K562 (cell line): ENCODE data around the gene HTR4. TPM values are rescaled to one million over a fixed set of nuclear protein-coding genes. Genes with fewer than 3 reads are reported as not detected.

Experiments
- ATAC-seq: fragments of 200-7000 bp; cut with Tn5 transposase; 3 replicates; pipeline ENCODE4 v1.9.1; 2020; ENCODE audit warnings: moderate library complexity
- BruUV-seq: library from RNA; stranded (reverse); fragments of 400-500 nt; replicated peaks from 2 replicates; lab custom pipeline; 2021; lab: Mats Ljungman, UMichigan
- CTCF ChIA-PET: fragments of 300-600 bp; formaldehyde crosslinking; extraction: SDS; loops from one replicate; lab custom pipeline; 2021; ENCODE audit warnings: low intra/inter-chr PET ratio; lab: Yijun Ruan, JAX
- POLR2A ChIA-PET: fragments of 300-600, 350-650 bp; sonication (Branson Sonifier 250); formaldehyde crosslinking; extraction: SDS; loops from one replicate; lab custom pipeline; 2021; ENCODE audit warnings: antibody characterized with exemption, inconsistent platforms; lab: Yijun Ruan, JAX
- DNase-seq, 4 experiments: peaks; one replicate each; pipeline versions ENCODE4 v3.0.0 to v3.0.0-alpha.2; 2011 to 2018; ENCODE audit warnings: low spot score in 3 of 4, mixed read lengths in 3 of 4; ENCODE audit errors: extremely low read depth in 1 of 4
- FAIRE-seq: peaks from 2 replicates; lab custom pipeline; 2011; peaks lifted over from hg19 to GRCh38; lab: Jason Lieb, UNC
- H2AFZ ChIP-seq: 2 replicates; pipeline ENCODE4 v1.6.0; 2011; ENCODE audit warnings: low read depth, low read length, control low read depth, inconsistent platforms
- H3K27ac ChIP-seq: fragments of 200-600 bp; 3 replicates; pipeline ENCODE4 v1.8.0; 2011; ENCODE audit warnings: low read depth, mild to moderate bottlenecking, control low read depth, inconsistent platforms, low read length, moderate library complexity, mixed read lengths; ENCODE audit errors: extremely low read depth
- H3K27me3 ChIP-seq, 2 experiments: fragments of 300-600 bp in 1 of 2; 2 replicates in 1 of 2; 3 replicates in 1 of 2; pipeline versions ENCODE4 v1.6.0 to v1.8.0; 2011; ENCODE audit warnings: inconsistent platforms in 2 of 2, low read length in 2 of 2, mild to moderate bottlenecking in 1 of 2, mixed read lengths in 1 of 2, moderate library complexity in 1 of 2; ENCODE audit not compliant: control insufficient read depth in 2 of 2, insufficient read depth in 2 of 2
- H3K36me3 ChIP-seq: fragments of 300-600 bp; 3 replicates; pipeline ENCODE4 v1.8.0; 2011; ENCODE audit warnings: mild to moderate bottlenecking, low read length, inconsistent platforms; ENCODE audit not compliant: control insufficient read depth, insufficient read depth
- H3K4me1 ChIP-seq, 2 experiments: fragments of 200-600 bp in 1 of 2; replicated peaks in 1 of 2; 2 replicates in 1 of 2; 3 replicates in 1 of 2; pipeline versions ENCODE4 v1.5.1 to v1.8.0; 2011; ENCODE audit warnings: inconsistent platforms in 2 of 2, low read length in 2 of 2, mild to moderate bottlenecking in 1 of 2, mixed read lengths in 1 of 2, moderate library complexity in 1 of 2; ENCODE audit not compliant: control insufficient read depth in 2 of 2, insufficient read depth in 2 of 2
- H3K4me2 ChIP-seq: 2 replicates; pipeline ENCODE4 v1.6.1; 2011; ENCODE audit warnings: low read length, control low read depth, inconsistent platforms, mixed read lengths; ENCODE audit not compliant: insufficient read depth
- H3K4me3 ChIP-seq: fragments of 200-600 bp; sonication (generic), shearing (Covaris generic); 2 replicates; pipeline ENCODE4 v1.5.1; 2016; ENCODE audit warnings: control low read depth, inconsistent platforms
- H3K79me2 ChIP-seq: fragments of 200-600 bp; 3 replicates; pipeline ENCODE4 v1.8.0; 2011; ENCODE audit warnings: low read length, inconsistent platforms; ENCODE audit not compliant: control insufficient read depth, insufficient read depth
- H3K9ac ChIP-seq, 2 experiments: 2 replicates each; pipeline versions ENCODE4 v1.6.0 to v1.6.1; 2011; ENCODE audit warnings: low read depth in 2 of 2, low read length in 2 of 2, control low read depth in 1 of 2, inconsistent platforms in 1 of 2, mild to moderate bottlenecking in 1 of 2, mixed read lengths in 1 of 2; ENCODE audit not compliant: insufficient read depth in 1 of 2
- H3K9me1 ChIP-seq: one replicate; pipeline ENCODE4 v1.6.0; 2011; ENCODE audit warnings: inconsistent platforms, mild to moderate bottlenecking, low read length, moderate library complexity; ENCODE audit not compliant: control insufficient read depth, insufficient read depth
- H3K9me3 ChIP-seq: replicated peaks from 2 replicates; pipeline ENCODE4 v1.5.1; 2011; ENCODE audit warnings: low read depth, low read length, inconsistent platforms; ENCODE audit not compliant: control insufficient read depth, insufficient read depth
- H4K20me1 ChIP-seq: replicated peaks from 2 replicates; pipeline ENCODE4 v1.6.1; 2011; ENCODE audit warnings: low read length, inconsistent platforms, mixed read lengths; ENCODE audit not compliant: control insufficient read depth, insufficient read depth
- EHMT2 ChIP-seq: fragments of 450-650 bp; IDR thresholded peaks from 2 replicates; pipeline ENCODE4 v1.6.1; 2018; ENCODE audit warnings: antibody characterized with exemption
- SIN3A ChIP-seq, 2 experiments: fragments of 150-350 bp in 1 of 2; IDR thresholded peaks; 2 replicates each; pipeline ENCODE4 v1.6.1; 2011 to 2016; ENCODE audit warnings: borderline replicate concordance in 2 of 2, low read depth in 2 of 2, low read length in 2 of 2, mild to moderate bottlenecking in 2 of 2, moderate library complexity in 2 of 2; ENCODE audit not compliant: control insufficient read depth in 1 of 2
- SMARCE1 ChIP-seq: fragments of 450-650 bp; IDR thresholded peaks from 2 replicates; pipeline ENCODE4 v1.7.1; 2016; ENCODE audit warnings: mild to moderate bottlenecking
- SPI1 ChIP-seq: IDR thresholded peaks from 2 replicates; pipeline ENCODE4 v1.6.1; 2011; ENCODE audit warnings: low read depth, low read length, control low read depth, borderline replicate concordance
- ZNF512 ChIP-seq: IDR thresholded peaks from 2 replicates; pipeline ENCODE4 v1.6.1; 2016; ENCODE audit warnings: missing genetic modification characterization, missing compliant biosample characterization
- ZNF609 ChIP-seq: sonication (generic); formaldehyde crosslinking; IDR thresholded peaks from 2 replicates; pipeline ENCODE4 v1.8.1; 2023; ENCODE audit warnings: missing genetic modification reagents, mild to moderate bottlenecking, borderline replicate concordance
- ZNF695 ChIP-seq: fragments of 450-650 bp; formaldehyde crosslinking; IDR thresholded peaks from 2 replicates; pipeline ENCODE4 v1.4.0; 2020; ENCODE audit warnings: mild to moderate bottlenecking, moderate library complexity
- WGBS: fragments of 100-300 bp; shearing (Covaris generic); methylation state at CpG from one replicate; pipeline ENCODE4 v1.1.6; 2016; ENCODE audit warnings: low coverage, mixed read lengths; ENCODE audit not compliant: insufficient coverage; ENCODE audit errors: missing lambda C conversion rate; 5-methylcytosine and 5-hydroxymethylcytosine counted together
- in situ Hi-C: fragments of 300-500 bp; cut with MboI; formaldehyde crosslinking; loops from 4 replicates; pipeline ENCODE4 v1.15.0; 2018; ENCODE audit warnings: inconsistent platforms, mixed read lengths
- intact Hi-C: fragments of 100-400 bp; cut with micrococcal nuclease; formaldehyde crosslinking; loops from 2 replicates; pipeline ENCODE4 v1.14.2; 2022
- polyA plus RNA-seq, 8 experiments: library from polyadenylated mRNA; depleted of rRNA in 4 of 8; stranded (reverse) in 5 of 8; unstranded in 3 of 8; fragments of >200 nt; fragmentation: Nextera tagmentation in 2 of 8; fragmentation: Illumina TruSeq in 1 of 8; extraction: Ambion mirVana in 2 of 8; extraction: Trizol in 1 of 8; gene quantifications; 2 replicates each; pipeline versions ENCODE4 v1.2.1 to v1.2.3, GENCODE V29; 2011 to 2014; ENCODE audit warnings: inconsistent platforms in 1 of 8, missing spikeins in 1 of 8
- total RNA-seq, 7 experiments: library from RNA; depleted of rRNA in 6 of 7; stranded (reverse); fragments of >200 nt in 6 of 7; fragmentation: Illumina TruSeq in 2 of 7; extraction: Trizol in 2 of 7; gene quantifications; 2 replicates each; pipeline versions ENCODE4 v1.2.1 to v1.2.3, GENCODE V29; 2011 to 2021; ENCODE audit warnings: low replicate concordance in 1 of 7

Gene HTR4
- total and polyA plus RNA-seq, 9 of the 15 experiments (the other 6 are each of a cell fraction or from before 2014, with no cell fraction given): 0.13 TPM; not detected in 8

GRCh38 chr5:148511810-148512347 is 142.4 kb downstream of the HTR4 start:
- no peak overlapping the region for H3K9ac ChIP-seq
- intact Hi-C loops: no loop called here
- no peaks in the 10 kb centered on the region for H3K4me1 ChIP-seq
- H2AFZ ChIP-seq: no peak overlapping the region
- H3K4me2 ChIP-seq: no peak overlapping the region
- in situ Hi-C loops: no loop called here
- CTCF ChIA-PET: no interaction called here
- no peaks in the 10 kb centered on the region for H4K20me1 ChIP-seq
- FAIRE-seq (no peak), DNase-seq (no peak), ATAC-seq (no peak)
- H3K79me2 ChIP-seq: no peaks in the 10 kb centered on the region
- POLR2A ChIA-PET: no interaction called here
- no peaks in the 10 kb centered on the region for H3K9me1 ChIP-seq
- 0% methylated on average over 1 of the region's 1 CpG for WGBS
- no peak overlapping the region for H3K27ac ChIP-seq
- no peaks in the 10 kb centered on the region for H3K9me3 ChIP-seq
- no peaks in the 10 kb centered on the region; a peak in 1 of 5 replicates for H3K27me3 ChIP-seq
- no peaks in the 10 kb centered on the region for H3K36me3 ChIP-seq
- TF ChIP-seq ZNF695 (CRISPR knock-in tag) (no peak), SIN3A (IDR thresholded peaks at IDR 0.05; ENCODE audit: borderline replicate concordance in 2 of 2, control insufficient read depth in 1 of 2, low read depth in 2 of 2, low read length in 2 of 2) (no peak)
- no TSS peak for BruUV-seq
- no peak overlapping the region for H3K4me3 ChIP-seq

DNA sequence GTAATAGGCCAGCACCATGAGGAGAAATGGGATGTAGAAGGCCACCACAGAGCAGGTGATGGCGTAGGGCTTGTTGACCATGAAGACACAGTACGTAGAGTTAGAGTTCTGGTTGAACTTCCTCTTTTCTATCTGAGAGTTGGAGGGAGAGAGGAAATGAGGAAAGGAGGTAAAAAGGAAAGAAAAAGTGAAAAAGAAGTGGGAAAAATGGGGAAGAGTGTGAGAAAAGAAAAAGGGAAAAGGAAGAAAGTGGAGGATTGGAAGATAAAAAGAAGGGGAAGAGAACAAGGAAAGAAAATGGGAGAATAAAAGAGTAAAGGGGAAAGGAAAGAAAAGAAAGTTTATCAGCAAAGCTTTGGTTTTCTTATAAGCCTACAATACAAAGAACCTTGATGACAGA is 144.4 kb downstream of the HTR4 start:
- BruUV-seq: no TSS peak
- in situ Hi-C loops (no loop called here), intact Hi-C loops (no loop called here)
- no peaks in the 10 kb centered on the region; a peak in 1 of 5 replicates for H3K27me3 ChIP-seq
- no peaks in the 10 kb centered on the region for H3K36me3 ChIP-seq
- no peak overlapping the region for H3K9ac ChIP-seq
- H3K9me3 ChIP-seq: no peaks in the 10 kb centered on the region
- FAIRE-seq (peak; percentile 29), ATAC-seq (peak; percentile 36; the same call in 1 of the 3 replicates), DNase-seq (no peak)
- CTCF ChIA-PET: no interaction called here
- WGBS: 8% methylated on average over 2 of the region's 2 CpGs
- no peaks in the 10 kb centered on the region for H3K79me2 ChIP-seq
- H3K9me1 ChIP-seq: no peaks in the 10 kb centered on the region
- no peak overlapping the region for H3K27ac ChIP-seq
- no peaks in the 10 kb centered on the region for H4K20me1 ChIP-seq
- no peak overlapping the region for H3K4me2 ChIP-seq
- POLR2A ChIA-PET: no interaction called here
- H2AFZ ChIP-seq: peak overlapping the region; percentile 66
- no peaks in the 10 kb centered on the region for H3K4me1 ChIP-seq
- no peak overlapping the region for H3K4me3 ChIP-seq
- peak; percentile 47; the same call in 1 of the 2 replicates for TF ChIP-seq SPI1
- 0 out of 2 replicates have a peak, but pooled peaks have one; percentile 22 for TF ChIP-seq SMARCE1
- TF ChIP-seq ZNF512 (tag): peak; percentile 45; the same call in 1 of the 2 replicates
- peak; percentile 74 for TF ChIP-seq EHMT2
- no peak for TF ChIP-seq ZNF609 (CRISPR knock-in tag)
